NCI-H2081 treated with DMSO at 0.1 percent for 48 hours (cell line): ENCODE measurements around the gene DENND2D.
"Not testable (repeated sequence)": the region's sequence is repeated elsewhere in the genome, so short reads cannot be mapped to it uniquely, and the experiment has no call there.

Source experiments
- DNase-seq: peaks from one replicate; lab custom pipeline; 2025; lab: John Stamatoyannopoulos, UW

Gene DENND2D

GRCh38 chr1:111221633-111222291 is 21.3 kb upstream of the DENND2D start:
- no peak for DNase-seq

- DNase-seq = no peak
These were observed 20.8 kb upstream of the DENND2D start for GRCh38 chr1:111221276-111221632.

DNA sequence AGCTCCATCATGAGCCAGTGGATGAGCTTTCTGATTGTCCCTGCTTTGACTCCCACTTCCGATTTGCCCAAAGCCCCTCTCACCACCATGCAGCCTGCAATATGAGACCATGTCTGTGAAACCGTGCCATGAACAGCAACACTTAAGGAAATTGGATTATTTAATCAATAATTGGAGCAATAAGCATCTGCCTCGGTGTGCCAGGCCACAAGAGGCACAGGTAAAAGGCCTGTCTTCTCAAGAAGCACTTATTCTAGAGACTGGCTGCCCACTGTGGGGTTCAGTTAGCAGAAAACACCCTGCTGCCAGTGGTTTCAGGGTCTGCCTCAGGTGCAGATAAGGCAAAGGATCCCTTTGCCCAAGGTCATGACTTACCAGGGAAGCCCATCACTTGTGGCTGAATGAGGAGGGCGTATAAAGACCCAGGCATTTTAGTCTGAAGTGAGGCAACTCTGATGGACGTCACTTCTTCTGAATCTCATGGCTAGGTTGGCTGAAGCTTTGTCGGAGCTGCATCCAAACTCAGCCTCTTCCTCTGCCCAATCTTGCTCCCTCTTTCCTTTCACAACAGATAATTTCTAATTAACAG is 19.9 kb upstream of the DENND2D start:
- DNase-seq = no peak

DNA sequence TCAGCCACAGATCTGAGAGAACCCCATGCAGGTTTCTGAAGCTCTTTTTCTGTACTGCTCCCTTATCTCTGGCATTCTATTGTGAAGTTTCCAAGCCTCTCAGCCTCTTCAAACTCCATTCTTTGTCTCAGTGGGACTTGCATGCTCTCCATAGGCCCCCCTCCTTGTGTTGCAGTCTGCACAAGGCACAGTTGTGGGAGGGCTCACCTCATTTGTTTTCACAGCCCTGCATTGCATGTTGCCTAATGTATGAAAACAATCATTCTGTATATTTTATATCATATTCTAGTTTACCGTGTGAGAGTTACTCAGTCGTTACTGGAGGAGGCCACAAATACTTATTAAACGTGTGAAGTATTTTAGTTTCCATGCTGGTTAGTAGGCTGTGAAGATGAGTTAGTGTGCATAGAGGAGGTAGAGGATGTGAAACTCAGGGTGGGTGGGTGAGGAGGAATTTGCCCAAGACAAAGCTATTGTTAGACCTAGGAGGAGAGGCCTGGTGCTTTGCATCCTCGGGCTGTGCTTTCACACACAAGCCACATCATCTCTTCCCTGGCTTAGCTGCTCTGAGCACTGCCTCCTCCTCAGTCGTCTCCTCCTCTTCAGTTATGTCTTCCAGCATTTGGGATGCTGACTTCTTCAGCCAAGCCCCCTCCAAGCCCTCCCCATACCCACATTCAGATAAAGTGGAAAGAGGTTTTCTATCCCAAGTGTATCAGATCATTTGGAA is 19.3 kb upstream of the DENND2D start:
- no peak for DNase-seq

GRCh38 chr1:111218701-111219556 is 18.5 kb upstream of the DENND2D start:
- no peak for DNase-seq

GRCh38 chr1:111217183-111217910 is 16.9 kb upstream of the DENND2D start:
- no peak for DNase-seq

DNA sequence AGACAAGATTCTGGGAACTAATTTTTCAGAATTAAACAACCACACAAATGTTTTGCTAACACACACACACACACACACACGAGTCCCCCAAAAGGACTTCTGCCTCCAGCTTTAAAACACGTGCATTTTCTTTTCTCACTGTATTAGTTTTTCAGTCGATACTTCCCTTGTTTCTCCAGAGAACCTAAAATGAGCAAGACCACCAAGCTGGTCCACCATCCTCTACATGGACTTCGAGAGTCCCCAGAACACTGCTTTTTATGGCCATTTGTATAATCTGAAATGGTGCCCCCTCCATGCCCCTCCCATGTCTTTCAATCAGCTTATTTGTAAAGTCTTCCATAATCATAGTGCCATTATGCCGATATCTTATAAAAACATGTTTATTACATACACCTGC is 16.3 kb upstream of the DENND2D start:
- DNase-seq = no peak

DNA sequence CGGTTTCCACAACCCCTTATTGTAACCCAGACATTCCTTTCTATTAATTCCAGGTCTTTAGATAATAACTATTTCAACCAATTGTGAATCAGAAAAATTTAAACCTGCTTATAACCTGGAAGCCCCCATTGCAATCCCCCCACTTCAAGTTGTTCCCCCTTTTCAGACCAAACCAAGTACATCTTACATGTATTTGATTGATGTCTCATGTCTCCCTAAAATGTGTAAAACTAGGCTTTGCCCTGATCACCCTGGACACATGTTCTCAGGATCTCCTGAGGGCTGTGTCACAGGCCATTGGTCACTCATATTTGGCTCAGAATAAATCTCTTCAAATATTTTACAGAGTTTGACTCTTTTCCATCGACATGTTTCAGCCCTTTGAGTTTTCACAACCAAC is 14.8 kb upstream of the DENND2D start:
- not testable (repeated sequence) for DNase-seq

DNA sequence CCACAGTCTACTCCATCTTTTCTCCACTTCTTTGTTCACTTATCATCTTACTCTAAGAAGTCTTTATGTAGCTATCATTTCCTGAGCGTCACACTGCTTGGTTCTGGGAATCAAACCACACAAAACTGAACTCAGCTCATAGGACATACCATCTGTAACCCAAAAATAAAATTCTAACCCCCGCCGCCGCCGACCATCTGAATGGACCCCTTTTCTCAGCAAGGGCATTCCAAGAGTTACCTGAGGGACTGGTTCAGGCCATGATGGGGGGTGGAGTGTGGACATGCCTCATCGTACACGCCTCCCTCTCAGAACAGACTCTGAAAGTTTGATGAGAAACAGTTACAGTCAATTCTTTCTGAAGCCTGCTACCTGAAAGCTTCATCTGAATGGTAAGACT is 14.4 kb upstream of the DENND2D start:
- no peak for DNase-seq

- no peak for DNase-seq
These were observed 13.8 kb upstream of the DENND2D start for GRCh38 chr1:111214074-111214801.

DNA sequence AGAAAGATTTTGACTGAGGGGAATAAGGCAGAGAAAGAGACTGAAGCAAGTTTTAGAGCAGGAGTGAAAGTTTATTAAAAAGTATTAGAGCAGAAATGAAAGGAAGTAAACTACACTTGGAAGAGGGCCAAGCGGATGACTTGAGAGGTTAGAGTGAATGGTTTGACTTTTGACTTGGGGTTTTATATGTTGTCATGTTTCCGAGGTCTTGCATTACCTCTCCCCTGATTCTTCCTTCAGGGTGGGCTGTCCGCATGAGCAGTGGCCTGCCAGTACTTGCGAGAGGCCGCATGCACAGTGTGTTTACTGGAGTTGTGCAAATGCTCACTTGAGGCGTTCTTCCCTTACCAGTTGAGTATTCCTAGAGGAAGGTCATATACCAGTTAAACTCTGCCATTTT is 13.0 kb upstream of the DENND2D start:
- DNase-seq = no peak

- no peak for DNase-seq
These were observed 12.3 kb upstream of the DENND2D start for GRCh38 chr1:111212634-111213335.

DNA sequence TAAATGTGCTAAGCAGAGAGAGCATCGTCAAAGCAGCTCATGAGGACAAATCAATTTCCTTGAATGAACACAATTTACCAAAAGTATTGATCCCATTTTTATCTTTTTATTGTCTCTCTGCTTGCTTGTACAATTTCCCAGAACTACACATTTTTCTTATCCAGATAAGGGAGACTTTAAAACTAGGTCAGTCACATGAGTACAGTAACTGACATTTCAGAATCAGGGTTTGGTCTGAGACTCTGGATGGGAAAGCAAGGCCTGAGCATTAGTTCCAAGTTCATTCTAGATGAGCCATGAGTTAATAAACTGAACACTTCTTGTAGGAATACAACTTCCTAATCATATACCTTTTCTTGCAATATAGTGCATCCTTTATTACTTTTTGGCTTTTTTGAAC is 11.5 kb upstream of the DENND2D start:
- no peak for DNase-seq

GRCh38 chr1:111209622-111210021 is 9.2 kb upstream of the DENND2D start:
- DNase-seq = no peak

DNA sequence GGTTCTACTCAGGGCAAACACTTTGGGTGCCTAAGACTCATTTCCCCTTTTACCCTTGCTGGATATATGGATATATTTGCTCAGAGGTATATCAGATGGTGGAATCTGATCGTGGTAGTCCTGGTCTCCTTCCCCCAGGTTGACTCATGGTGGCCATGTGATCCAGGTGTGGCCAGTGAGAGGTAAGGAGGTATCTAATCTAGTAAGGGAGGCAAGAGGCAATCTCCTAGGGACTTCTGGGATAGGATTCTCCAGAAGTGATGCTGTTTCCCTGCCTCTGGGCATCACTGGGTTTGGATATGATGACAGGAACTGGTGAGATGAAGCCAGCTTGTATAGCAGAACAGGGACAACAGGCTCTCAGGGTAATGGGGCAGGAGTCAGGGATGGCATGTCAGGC is 8.5 kb upstream of the DENND2D start:
- no peak for DNase-seq

GRCh38 chr1:111205714-111206050 is 5.2 kb upstream of the DENND2D start:
- DNase-seq = no peak

DNA sequence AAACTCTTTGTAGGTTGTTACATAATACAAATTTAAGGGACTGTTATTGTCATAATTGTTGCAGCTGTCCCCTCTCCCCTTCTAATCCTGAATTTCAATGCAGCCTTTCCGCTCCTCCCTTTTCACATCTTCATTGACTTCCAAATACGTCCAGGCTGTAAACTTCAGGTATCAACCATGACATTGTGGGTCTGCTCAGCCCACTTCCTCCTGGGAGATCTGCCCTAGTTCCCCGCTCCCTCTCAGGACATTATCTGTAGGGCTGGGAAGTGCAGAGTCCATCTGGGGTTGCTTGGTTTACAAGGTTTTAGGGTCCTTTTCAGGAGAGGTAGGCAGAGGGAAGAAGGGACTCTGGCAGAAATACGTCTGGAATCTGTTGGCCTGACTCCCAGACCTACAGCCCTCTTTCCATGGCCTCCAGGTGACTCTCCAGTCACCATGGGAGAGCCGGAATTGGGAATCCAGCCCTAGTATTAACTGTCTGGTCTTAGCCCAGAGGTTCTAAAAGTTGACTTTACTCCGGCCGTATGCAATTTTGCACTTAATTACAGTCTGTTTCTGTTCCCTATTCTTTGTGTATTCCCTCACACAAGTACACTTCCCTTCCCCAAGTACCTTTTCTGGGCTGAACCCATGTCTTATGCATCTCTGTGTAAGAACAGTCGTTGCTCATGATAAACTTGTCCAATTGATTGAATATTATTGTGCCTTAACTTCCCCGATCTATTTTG is 4.7 kb upstream of the DENND2D start:
- no peak for DNase-seq

DNA sequence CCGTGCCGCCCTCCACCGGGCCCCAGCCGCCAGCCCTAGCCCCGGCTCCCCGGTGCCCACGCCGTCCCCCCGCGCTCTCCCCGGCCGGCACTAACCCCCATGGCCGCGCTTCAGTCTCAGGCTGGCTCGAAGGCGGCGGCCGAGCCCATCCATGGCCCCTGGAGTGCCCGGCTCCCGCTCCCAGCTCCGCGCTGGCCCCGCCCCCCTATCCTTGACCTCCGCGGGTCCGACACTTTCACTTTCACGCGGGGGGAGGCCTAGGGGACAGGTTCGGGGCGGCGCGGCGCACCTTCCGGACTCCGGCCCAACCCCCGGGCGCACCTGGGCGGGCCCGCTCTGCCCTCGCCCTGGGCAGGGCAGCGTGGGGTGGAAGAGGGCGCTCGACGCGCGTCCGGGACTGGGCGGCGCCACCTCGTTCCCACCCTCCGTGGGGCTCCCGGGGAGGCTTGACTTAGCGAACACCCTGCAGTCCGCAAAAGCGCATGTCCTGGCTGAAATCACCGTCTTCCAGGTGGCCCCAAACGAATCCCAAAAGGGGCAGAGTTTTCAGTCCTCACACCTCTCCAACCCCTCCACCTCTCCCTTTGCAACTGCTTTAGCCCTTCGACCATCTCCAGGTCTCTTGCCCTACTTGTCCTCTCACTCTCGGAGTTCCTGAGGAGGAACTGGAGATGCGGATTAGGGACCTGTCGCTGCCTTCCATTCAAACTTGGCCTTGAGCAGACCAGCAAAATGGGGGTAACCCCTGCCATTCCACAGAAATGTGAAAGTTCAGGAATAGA is 3.9 kb upstream of the DENND2D start:
- no peak for DNase-seq

- no peak for DNase-seq
These were observed 3.3 kb upstream of the DENND2D start for GRCh38 chr1:111203681-111204200.
